Muscle of leg (tissue), 11 donors: Measurements from ENCODE around the gene HAPLN2. TPM values are rescaled to one million over a fixed set of nuclear protein-coding genes. Genes with fewer than 3 reads are reported as not detected.

ENCODE experiments used
- DNase-seq: peaks from one replicate; pipeline ENCODE4 v3.0.0; 2013
- H3K27ac ChIP-seq: one replicate; pipeline ENCODE4 v1.5.1; 2013; ENCODE audit warnings: mild to moderate bottlenecking, low read length, control low read depth
- H3K27me3 ChIP-seq: one replicate; pipeline ENCODE4 v1.6.1; 2013; ENCODE audit warnings: low read length; ENCODE audit not compliant: control insufficient read depth, insufficient read depth
- H3K36me3 ChIP-seq: one replicate; pipeline ENCODE4 v1.6.1; 2013; ENCODE audit warnings: low read length; ENCODE audit not compliant: control insufficient read depth, insufficient read depth
- H3K4me1 ChIP-seq: one replicate; pipeline ENCODE4 v1.6.1; 2013; ENCODE audit warnings: low read length; ENCODE audit not compliant: control insufficient read depth, insufficient read depth
- H3K4me3 ChIP-seq: one replicate; pipeline ENCODE4 v1.5.1; 2013; ENCODE audit warnings: low read length, control low read depth
- H3K9me3 ChIP-seq: replicated peaks from 2 replicates; pipeline ENCODE4 v1.6.1; 2013; ENCODE audit warnings: low read depth, low read length; ENCODE audit not compliant: control insufficient read depth
- WGBS: methylation state at CpG from one replicate; pipeline ENCODE4 v1.1.5; 2013; ENCODE audit warnings: missing lambda C conversion rate; ENCODE audit not compliant: insufficient coverage; 5-methylcytosine and 5-hydroxymethylcytosine counted together
- polyA plus RNA-seq, 8 donors: library from polyadenylated mRNA; unstranded; fragments of 120-200 nt; gene quantifications; one replicate each; pipeline versions ENCODE4 v1.2.1 to v1.2.3, GENCODE V29; 2013; ENCODE audit warnings: inconsistent platforms in 1 of 8, low replicate concordance in 1 of 8; ENCODE audit not compliant: insufficient read length in 8 of 8, insufficient read depth in 1 of 8
- total RNA-seq: library from RNA; stranded (reverse); fragments of 120-200 nt; gene quantifications from one replicate; pipeline ENCODE4 v1.2.4, GENCODE V29; 2013

Gene HAPLN2
- total and polyA plus RNA-seq, 9 donors: 0.11 to 0.75 (median 0.43) TPM

GRCh38 chr1:156659988-156660751, 41.0 kb downstream of the HAPLN2 start:
- peaks cover 76% of the 10 kb centered on the region for H3K4me1 ChIP-seq
- WGBS: 1% methylated on average over 24 of the region's 38 CpGs
- H3K27me3 ChIP-seq: peaks cover 35% of the 10 kb centered on the region
- H3K36me3 ChIP-seq: no peaks in the 10 kb centered on the region
- peak; percentile 98 for DNase-seq
- H3K27ac ChIP-seq: peak overlapping the region; percentile 97
- H3K4me3 ChIP-seq: peak overlapping the region; percentile 18
- H3K9me3 ChIP-seq: no peaks in the 10 kb centered on the region

- no peaks in the 10 kb centered on the region for H3K9me3 ChIP-seq
- peaks cover 82% of the 10 kb centered on the region for H3K4me1 ChIP-seq
- H3K4me3 ChIP-seq: peak overlapping the region; percentile 18
- peak overlapping the region; percentile 97 for H3K27ac ChIP-seq
- WGBS: 100% methylated on average over 1 of the region's 2 CpGs
- DNase-seq: peak; percentile 25
- peaks cover 29% of the 10 kb centered on the region for H3K27me3 ChIP-seq
- H3K36me3 ChIP-seq: no peaks in the 10 kb centered on the region
These were observed 41.5 kb downstream of the HAPLN2 start for GRCh38 chr1:156660752-156661112.

- H3K9me3 ChIP-seq: no peaks in the 10 kb centered on the region
- WGBS: 35% methylated on average over 8 of the region's 12 CpGs
- H3K36me3 ChIP-seq: no peaks in the 10 kb centered on the region
- H3K4me3 ChIP-seq: no peak overlapping the region
- H3K4me1 ChIP-seq: peaks cover 89% of the 10 kb centered on the region
- peak overlapping the region; percentile 97 for H3K27ac ChIP-seq
- peaks cover 15% of the 10 kb centered on the region for H3K27me3 ChIP-seq
- DNase-seq: peak; percentile 57
These were observed 43.0 kb downstream of the HAPLN2 start for GRCh38 chr1:156662005-156662799.

GRCh38 chr1:156662800-156663055, 43.5 kb downstream of the HAPLN2 start:
- peaks cover 89% of the 10 kb centered on the region for H3K4me1 ChIP-seq
- WGBS: 35% methylated on average over 5 of the region's 5 CpGs
- no peaks in the 10 kb centered on the region for H3K9me3 ChIP-seq
- H3K27ac ChIP-seq: peak overlapping the region; percentile 97
- H3K27me3 ChIP-seq: peaks cover 10% of the 10 kb centered on the region
- no peak overlapping the region for H3K4me3 ChIP-seq
- no peak for DNase-seq
- H3K36me3 ChIP-seq: no peaks in the 10 kb centered on the region

- Histone ChIP-seq H3K27ac (peak overlapping the region; percentile 97), H3K4me3 (no peak overlapping the region), H3K27me3 (peaks cover 6% of the 10 kb centered on the region), H3K9me3 (no peaks in the 10 kb centered on the region), H3K36me3 (no peaks in the 10 kb centered on the region), H3K4me1 (peaks cover 90% of the 10 kb centered on the region)
- 16% methylated on average over 5 of the region's 5 CpGs for WGBS
- DNase-seq: peak; percentile 95
These were observed 44.0 kb downstream of the HAPLN2 start for GRCh38 chr1:156663178-156663577.

- 19% methylated on average over 5 of the region's 5 CpGs for WGBS
- Histone ChIP-seq H3K4me1 (peaks cover 99% of the 10 kb centered on the region), H3K36me3 (no peaks in the 10 kb centered on the region), H3K9me3 (no peaks in the 10 kb centered on the region), H3K27me3 (no peaks in the 10 kb centered on the region), H3K4me3 (peak overlapping the region; percentile 21), H3K27ac (peak overlapping the region; percentile 97)
- peak; percentile 86 for DNase-seq
These were observed 45.0 kb downstream of the HAPLN2 start for GRCh38 chr1:156664046-156664766.

- peak overlapping the region; percentile 21 for H3K4me3 ChIP-seq
These were observed 45.7 kb downstream of the HAPLN2 start for GRCh38 chr1:156664767-156665411.

GRCh38 chr1:156665539-156665938, 46.3 kb downstream of the HAPLN2 start:
- H3K27ac ChIP-seq: peak overlapping the region; percentile 97
- no peaks in the 10 kb centered on the region for H3K9me3 ChIP-seq
- peak; percentile 21 for DNase-seq
- H3K27me3 ChIP-seq: no peaks in the 10 kb centered on the region
- 34% methylated on average over 3 of the region's 3 CpGs for WGBS
- no peak overlapping the region for H3K4me3 ChIP-seq
- peaks cover 100% of the 10 kb centered on the region for H3K4me1 ChIP-seq
- H3K36me3 ChIP-seq: peaks cover 6% of the 10 kb centered on the region

More at GRCh38 chr1:156664767-156665411, 45.7 kb downstream of the HAPLN2 start:
- no peaks in the 10 kb centered on the region for H3K36me3 ChIP-seq
- H3K27me3 ChIP-seq: no peaks in the 10 kb centered on the region
- DNase-seq: peak; percentile 81
- WGBS: 15% methylated on average over 9 of the region's 16 CpGs
- H3K9me3 ChIP-seq: no peaks in the 10 kb centered on the region
- peak overlapping the region; percentile 97 for H3K27ac ChIP-seq
- H3K4me1 ChIP-seq: peaks cover 99% of the 10 kb centered on the region

- H3K4me1 ChIP-seq: peaks cover 95% of the 10 kb centered on the region
- 32% methylated on average over 4 of the region's 9 CpGs for WGBS
These were observed 47.8 kb downstream of the HAPLN2 start for GRCh38 chr1:156666862-156667609.

More at GRCh38 chr1:156666862-156667609, 47.8 kb downstream of the HAPLN2 start:
- Histone ChIP-seq H3K27me3 (no peaks in the 10 kb centered on the region), H3K36me3 (peaks cover 20% of the 10 kb centered on the region), H3K4me3 (no peak overlapping the region), H3K9me3 (no peaks in the 10 kb centered on the region), H3K27ac (peak overlapping the region; percentile 97)
- DNase-seq: peak; percentile 51
